HepG2 (cell line): ENCODE data around the gene RBCK1. TPM values are rescaled to one million over a fixed set of nuclear protein-coding genes. Genes with fewer than 3 reads are reported as not detected.

Experiments used
- CBX5 ChIP-seq: sonication (generic); formaldehyde crosslinking; IDR thresholded peaks from 2 replicates; pipeline ENCODE4 v1.4.0; 2020; ENCODE audit warnings: missing genetic modification reagents, borderline replicate concordance
- MYNN ChIP-seq: sonication (generic); formaldehyde crosslinking; IDR thresholded peaks from 2 replicates; pipeline ENCODE4 v1.4.0; 2020; ENCODE audit warnings: mild to moderate bottlenecking, low read depth, missing genetic modification reagents
- SPEN ChIP-seq: sonication (generic); formaldehyde crosslinking; IDR thresholded peaks from 2 replicates; pipeline ENCODE4 v1.5.1; 2020; ENCODE audit warnings: low read depth, mild to moderate bottlenecking, missing genetic modification reagents
- ZMYM4 ChIP-seq: sonication (generic); formaldehyde crosslinking; IDR thresholded peaks from 2 replicates; pipeline ENCODE4 v1.8.1; 2023; ENCODE audit warnings: mild to moderate bottlenecking, missing genetic modification reagents
- ZNF382 ChIP-seq: sonication (generic); formaldehyde crosslinking; IDR thresholded peaks from 2 replicates; pipeline ENCODE4 v1.5.0; 2020; ENCODE audit warnings: missing genetic modification reagents, mild to moderate bottlenecking, borderline replicate concordance
- ZNF547 ChIP-seq: sonication (generic); formaldehyde crosslinking; IDR thresholded peaks from 2 replicates; pipeline ENCODE4 v1.5.1; 2020; ENCODE audit warnings: mild to moderate bottlenecking, missing genetic modification reagents
- ZNF878 ChIP-seq: sonication (generic); formaldehyde crosslinking; IDR thresholded peaks from 2 replicates; pipeline ENCODE4 v1.8.1; 2023; ENCODE audit warnings: mild to moderate bottlenecking, missing genetic modification reagents, moderate library complexity
- polyA plus RNA-seq, 8 experiments: library from polyadenylated mRNA; depleted of rRNA in 3 of 8; stranded (reverse) in 7 of 8; unstranded in 1 of 8; fragments of >200 nt; fragmentation: Illumina TruSeq in 4 of 8; extraction: Trizol in 4 of 8; gene quantifications; 2 replicates each; pipeline versions ENCODE4 v1.2.1 to v1.2.3, GENCODE V29; 2011 to 2016; ENCODE audit warnings: low read depth in 4 of 8, missing spikeins in 1 of 8, mixed read lengths in 1 of 8; ENCODE audit not compliant: insufficient read depth in 1 of 8
- total RNA-seq, 5 experiments: library from RNA; depleted of rRNA; stranded (reverse); fragments of >200 nt; fragmentation: Illumina TruSeq; extraction: Trizol; gene quantifications; 2 replicates each; pipeline ENCODE4 v1.2.3, GENCODE V29; 2016; ENCODE audit warnings: low read depth in 1 of 5
- TF ChIP-seq, protein P1 (sequence below): sonication (generic); formaldehyde crosslinking; IDR thresholded peaks from 2 replicates; pipeline ENCODE4 v1.4.0; 2020; ENCODE audit warnings: missing genetic modification reagents

Gene RBCK1
- total and polyA plus RNA-seq, 2 of the 13 experiments (the other 11 are each of a cell fraction or from before 2014, with no cell fraction given), result 149 to 215 TPM

DNA sequence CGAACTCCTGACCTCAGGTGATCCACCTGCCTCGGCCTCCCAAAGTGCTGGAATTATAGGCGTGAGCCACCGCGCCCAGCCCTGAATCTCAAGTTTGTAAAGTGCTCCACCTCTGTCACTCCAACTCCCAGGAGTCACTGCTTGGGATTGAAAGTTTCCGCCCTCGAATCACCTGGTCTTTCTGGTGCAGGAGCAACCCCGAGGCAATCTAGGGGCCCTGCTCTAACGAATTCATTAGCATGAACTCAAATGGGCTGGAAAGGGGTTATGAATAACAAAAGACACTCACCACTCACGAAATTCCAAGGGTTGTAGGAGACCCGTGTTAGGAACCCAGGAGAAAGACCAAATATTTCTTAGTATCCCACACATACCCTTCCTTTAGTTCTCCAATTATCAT is 26.1 kb downstream of the RBCK1 start (continued):
- TF ChIP-seq, protein P1, sequence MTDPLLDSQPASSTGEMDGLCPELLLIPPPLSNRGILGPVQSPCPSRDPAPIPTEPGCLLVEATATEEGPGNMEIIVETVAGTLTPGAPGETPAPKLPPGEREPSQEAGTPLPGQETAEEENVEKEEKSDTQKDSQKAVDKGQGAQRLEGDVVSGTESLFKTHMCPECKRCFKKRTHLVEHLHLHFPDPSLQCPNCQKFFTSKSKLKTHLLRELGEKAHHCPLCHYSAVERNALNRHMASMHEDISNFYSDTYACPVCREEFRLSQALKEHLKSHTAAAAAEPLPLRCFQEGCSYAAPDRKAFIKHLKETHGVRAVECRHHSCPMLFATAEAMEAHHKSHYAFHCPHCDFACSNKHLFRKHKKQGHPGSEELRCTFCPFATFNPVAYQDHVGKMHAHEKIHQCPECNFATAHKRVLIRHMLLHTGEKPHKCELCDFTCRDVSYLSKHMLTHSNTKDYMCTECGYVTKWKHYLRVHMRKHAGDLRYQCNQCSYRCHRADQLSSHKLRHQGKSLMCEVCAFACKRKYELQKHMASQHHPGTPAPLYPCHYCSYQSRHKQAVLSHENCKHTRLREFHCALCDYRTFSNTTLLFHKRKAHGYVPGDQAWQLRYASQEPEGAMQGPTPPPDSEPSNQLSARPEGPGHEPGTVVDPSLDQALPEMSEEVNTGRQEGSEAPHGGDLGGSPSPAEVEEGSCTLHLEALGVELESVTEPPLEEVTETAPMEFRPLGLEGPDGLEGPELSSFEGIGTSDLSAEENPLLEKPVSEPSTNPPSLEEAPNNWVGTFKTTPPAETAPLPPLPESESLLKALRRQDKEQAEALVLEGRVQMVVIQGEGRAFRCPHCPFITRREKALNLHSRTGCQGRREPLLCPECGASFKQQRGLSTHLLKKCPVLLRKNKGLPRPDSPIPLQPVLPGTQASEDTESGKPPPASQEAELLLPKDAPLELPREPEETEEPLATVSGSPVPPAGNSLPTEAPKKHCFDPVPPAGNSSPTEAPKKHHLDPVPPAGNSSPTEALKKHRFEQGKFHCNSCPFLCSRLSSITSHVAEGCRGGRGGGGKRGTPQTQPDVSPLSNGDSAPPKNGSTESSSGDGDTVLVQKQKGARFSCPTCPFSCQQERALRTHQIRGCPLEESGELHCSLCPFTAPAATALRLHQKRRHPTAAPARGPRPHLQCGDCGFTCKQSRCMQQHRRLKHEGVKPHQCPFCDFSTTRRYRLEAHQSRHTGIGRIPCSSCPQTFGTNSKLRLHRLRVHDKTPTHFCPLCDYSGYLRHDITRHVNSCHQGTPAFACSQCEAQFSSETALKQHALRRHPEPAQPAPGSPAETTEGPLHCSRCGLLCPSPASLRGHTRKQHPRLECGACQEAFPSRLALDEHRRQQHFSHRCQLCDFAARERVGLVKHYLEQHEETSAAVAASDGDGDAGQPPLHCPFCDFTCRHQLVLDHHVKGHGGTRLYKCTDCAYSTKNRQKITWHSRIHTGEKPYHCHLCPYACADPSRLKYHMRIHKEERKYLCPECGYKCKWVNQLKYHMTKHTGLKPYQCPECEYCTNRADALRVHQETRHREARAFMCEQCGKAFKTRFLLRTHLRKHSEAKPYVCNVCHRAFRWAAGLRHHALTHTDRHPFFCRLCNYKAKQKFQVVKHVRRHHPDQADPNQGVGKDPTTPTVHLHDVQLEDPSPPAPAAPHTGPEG (CRISPR knock-in tag), result no peak
- TF ChIP-seq MYNN (CRISPR knock-in tag) (no peak), ZNF878 (CRISPR knock-in tag) (0 out of 2 replicates have a peak, but pooled peaks have one; percentile 29), SPEN (CRISPR knock-in tag) (no peak), ZNF547 (CRISPR knock-in tag) (no peak), CBX5 (CRISPR knock-in tag) (no peak), ZNF382 (CRISPR knock-in tag) (no peak), ZMYM4 (CRISPR knock-in tag) (no peak)
- TF ChIP-seq, all 625 proteins: peak for 9
